ENCODE results near the gene TAS2R41. TPM values are rescaled to one million over a fixed set of nuclear protein-coding genes. Genes with fewer than 3 reads are reported as not detected.

The TAS2R41 gene
- total and polyA plus RNA-seq, 2 of the 13 experiments (the other 11 are each of a cell fraction or from before 2014, with no cell fraction given), result not detected

- TF ChIP-seq ZFP36L2 (CRISPR knock-in tag; IDR thresholded peaks at IDR 0.05), result no peak
- TF ChIP-seq CHD4 (IDR thresholded peaks at IDR 0.05; ENCODE audit: borderline replicate concordance, low read length), result no peak
- no peak for TF ChIP-seq ZNF501 (CRISPR knock-in tag; IDR thresholded peaks at IDR 0.05)
- no peak for TF ChIP-seq GTF3A (CRISPR knock-in tag; conservative IDR thresholded peaks at IDR 0.05)
- no peak for TF ChIP-seq ASH2L (IDR thresholded peaks at IDR 0.05; ENCODE audit: insufficient read length, low read depth, low read length)
- no peak for TF ChIP-seq ARHGAP35 (CRISPR knock-in tag; IDR thresholded peaks at IDR 0.05; ENCODE audit: borderline replicate concordance)
These were observed 22.2 kb downstream of the TAS2R41 start (continued) for GRCh38 chr7:143499743-143500348.

- CTCF ChIA-PET (ENCODE audit: low intra/inter-chr PET ratio, low total read pairs), result no interaction called here
- no peaks in the 10 kb centered on the region for H3K36me3 ChIP-seq (replicated peaks in 1 of 2; ENCODE audit: control insufficient read depth in 1 of 2, insufficient read depth in 2 of 2, low read length in 2 of 2)
- H3K27me3 ChIP-seq (ENCODE audit: control insufficient read depth in 1 of 2, insufficient read depth in 2 of 2, low read length in 2 of 2), result no peaks in the 10 kb centered on the region
- POLR2A ChIA-PET, result no interaction called here
- H3K9me3 ChIP-seq (ENCODE audit: low read length), result no peaks in the 10 kb centered on the region
- no peak for DNase-seq (ENCODE audit: low spot score)
- intact Hi-C loops (cut with micrococcal nuclease; ENCODE audit: unreplicated experiment), result no loop called here
- no peak overlapping the region for H2AFZ ChIP-seq (ENCODE audit: low read length)
- H4K20me1 ChIP-seq (ENCODE audit: insufficient read depth, low read length), result no peaks in the 10 kb centered on the region
- in situ Hi-C loops (cut with HindIII; ENCODE audit: extremely low pct_ligation_motif_present, low pct_unique_long_range_greater_than_20kb), result no loop called here
- H3K27ac ChIP-seq (ENCODE audit: extremely low read length, insufficient read depth, low read length), result no peak overlapping the region
- TF ChIP-seq BRD4 (CRISPR knock-in tag; IDR thresholded peaks at IDR 0.05), result no peak
- TF ChIP-seq MED1 (CRISPR knock-in tag; IDR thresholded peaks at IDR 0.05), result no peak
- TF ChIP-seq DNMT3B (CRISPR knock-in tag; conservative IDR thresholded peaks at IDR 0.05), result no peak
- TF ChIP-seq SUZ12 (IDR thresholded peaks at IDR 0.05; ENCODE audit: low read depth, low read length), result no peak
- TF ChIP-seq PHF20 (CRISPR knock-in tag; IDR thresholded peaks at IDR 0.05), result no peak
- no peak for TF ChIP-seq FOXA1 (IDR thresholded peaks at IDR 0.05)
- TF ChIP-seq FOXA1 (CRISPR knock-in tag; IDR thresholded peaks at IDR 0.05), result no peak
- no peak for TF ChIP-seq NCOA2 (CRISPR knock-in tag; IDR thresholded peaks at IDR 0.05)
- no peak for TF ChIP-seq ASH2L (IDR thresholded peaks at IDR 0.05; ENCODE audit: insufficient read length, low read depth, low read length)
- no peak for TF ChIP-seq REPIN1 (CRISPR knock-in tag; IDR thresholded peaks at IDR 0.05; ENCODE audit: borderline replicate concordance, low read depth)
- no peak for TF ChIP-seq ZNF546 (CRISPR knock-in tag; conservative IDR thresholded peaks at IDR 0.05)
- TF ChIP-seq SMAD3 (CRISPR knock-in tag; IDR thresholded peaks at IDR 0.05), result no peak
- no peak for TF ChIP-seq BCLAF1 (IDR thresholded peaks at IDR 0.05)
- no TSS peak for BruUV-seq (replicated peaks)
- no peak for ATAC-seq
- H3K4me3 ChIP-seq (replicated peaks in 1 of 3; ENCODE audit: insufficient read depth in 1 of 3, low read depth in 2 of 3, low read length in 3 of 3), result no peak overlapping the region
- H3K79me2 ChIP-seq (ENCODE audit: insufficient read depth, low read length), result no peaks in the 10 kb centered on the region
- FAIRE-seq, result no peak
- no peaks in the 10 kb centered on the region for H3K4me1 ChIP-seq (ENCODE audit: insufficient read depth, low read length)
- WGBS (ENCODE audit: low lambda C conversion rate), result 8% methylated on average over 2 of the region's 2 CpGs
- H3K4me2 ChIP-seq (ENCODE audit: low read depth, low read length), result no peak overlapping the region
- no peak overlapping the region for H3K9ac ChIP-seq (ENCODE audit: insufficient read depth, low read depth, low read length)
These were observed 25.6 kb downstream of the TAS2R41 start for GRCh38 chr7:143503261-143503660.
